NB4 (cell line): ENCODE measurements around the gene DIS3L2.

ENCODE experiments used
- DNase-seq: peaks from one replicate; pipeline ENCODE4 v3.0.0; 2010; ENCODE audit warnings: low read depth
- H3K4me3 ChIP-seq: one replicate; pipeline ENCODE4 v1.5.1; 2011; ENCODE audit warnings: mild to moderate bottlenecking, low read depth, low read length, moderate library complexity
- CTCF ChIP-seq: IDR thresholded peaks from one replicate; pipeline ENCODE4 v1.5.1; 2012; ENCODE audit warnings: low read depth, low read length
- MAX ChIP-seq: IDR thresholded peaks from 2 replicates; pipeline ENCODE4 v1.6.1; 2011; ENCODE audit warnings: low read depth, low read length
- MYC ChIP-seq: IDR thresholded peaks from 2 replicates; pipeline ENCODE4 v1.6.1; 2011; ENCODE audit warnings: low read depth, low read length
- POLR2A ChIP-seq: IDR thresholded peaks from 2 replicates; pipeline ENCODE4 v1.6.1; 2011; ENCODE audit warnings: mild to moderate bottlenecking; ENCODE audit not compliant: insufficient read length; ENCODE audit errors: extremely low read depth

DIS3L2 gene

DNA sequence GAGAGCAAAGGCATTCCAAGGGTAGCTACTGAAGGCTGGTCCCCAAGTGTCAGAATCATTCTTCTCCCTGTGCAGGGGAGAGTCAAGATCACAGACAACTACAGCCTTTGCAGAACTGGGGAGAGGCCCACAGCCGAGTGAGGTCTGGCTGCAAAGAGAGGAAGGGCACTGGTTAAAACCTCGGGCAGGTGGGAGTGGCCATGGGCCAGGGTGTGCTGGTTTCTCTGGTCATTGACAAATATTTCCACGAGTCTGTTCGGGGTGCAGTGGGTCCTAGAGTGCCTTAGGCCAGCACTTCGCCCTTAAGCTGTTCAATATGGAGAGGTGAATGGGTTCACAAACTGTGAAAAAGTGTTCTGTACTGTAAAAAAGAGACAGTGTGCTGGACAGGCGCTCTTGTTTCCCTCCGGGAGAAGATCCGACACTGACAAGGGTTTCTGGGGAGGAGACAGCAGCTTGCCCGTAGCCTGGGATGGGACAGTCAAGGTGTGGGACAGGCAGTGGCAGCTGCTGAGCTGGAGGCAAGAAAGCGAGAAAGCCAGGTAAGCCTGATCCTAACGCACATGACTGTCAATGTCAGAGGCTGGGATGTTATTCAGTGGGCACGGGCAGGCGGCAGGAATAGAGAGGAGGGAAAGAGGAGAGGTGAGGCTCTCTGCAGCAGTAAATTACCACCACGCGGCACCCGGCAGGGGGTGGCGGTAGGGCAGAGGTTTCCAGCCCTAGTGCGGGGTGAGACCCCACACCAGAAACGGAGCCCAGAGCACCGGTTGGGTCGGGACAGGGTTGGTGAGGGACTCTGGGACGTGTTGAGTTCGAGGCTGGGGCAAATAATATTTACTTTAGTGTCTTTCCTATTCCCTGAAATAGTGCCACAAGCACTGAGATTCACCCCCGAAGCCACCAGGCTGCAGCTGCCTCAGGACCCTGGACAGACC, 37.3 kb upstream of the DIS3L2 start:
- no peak for TF ChIP-seq POLR2A
- no peak for TF ChIP-seq MYC
- no peak for TF ChIP-seq CTCF
- TF ChIP-seq MAX: no peak
- no peak for DNase-seq
- no peak overlapping the region for H3K4me3 ChIP-seq

- H3K4me3 ChIP-seq: no peak overlapping the region
- TF ChIP-seq MAX (no peak), CTCF (peak; percentile 16)
- no peak for DNase-seq
Observed at GRCh38 chr2:231924889-231925275, 36.6 kb upstream of the DIS3L2 start.

- TF ChIP-seq CTCF: peak; percentile 73
- no peak for TF ChIP-seq MAX
Observed at GRCh38 chr2:231925303-231926179, 36.0 kb upstream of the DIS3L2 start.

DNA sequence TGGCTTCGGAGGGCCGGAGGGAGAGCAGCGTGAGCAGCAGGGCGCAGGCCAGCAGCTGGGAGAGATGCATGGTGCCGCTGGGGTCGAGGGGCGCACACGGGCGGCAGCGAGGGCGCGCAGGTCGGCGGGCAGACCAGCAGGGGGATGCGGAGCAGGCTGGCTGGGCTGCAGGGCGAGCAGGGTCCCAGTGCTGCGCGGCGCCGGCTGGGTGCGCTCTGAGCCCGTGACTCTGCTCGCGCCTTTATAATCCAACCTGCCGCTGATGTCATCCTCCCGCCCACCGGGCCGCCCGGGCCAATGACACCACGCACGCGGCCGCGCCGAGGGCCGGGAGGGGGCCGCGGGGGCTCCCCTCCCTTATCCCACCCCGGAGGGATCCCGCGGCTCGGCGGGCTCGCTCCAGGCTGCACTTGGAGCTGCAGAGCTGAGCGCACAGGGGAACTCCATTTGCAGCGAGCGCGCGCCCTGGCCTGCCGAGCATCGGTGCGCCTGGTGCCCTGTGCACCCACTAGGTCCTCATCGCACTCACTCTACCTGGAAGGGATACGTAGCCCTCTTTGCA, 35.3 kb upstream of the DIS3L2 start, which contains the start of gene NPPC:
TSS of gene NPPC (minus strand) at position 217 of the 562 bp plus-strand sequence. CDS start at position 70, 147 bp downstream.
- TF ChIP-seq CTCF (peak; percentile 24), MAX (no peak), POLR2A (no peak)
- H3K4me3 ChIP-seq: no peak within 1 kb of the TSS
- DNase-seq: peak; percentile 72

More at GRCh38 chr2:231925303-231926179, 36.0 kb upstream of the DIS3L2 start:
- peak; percentile 87 for DNase-seq
- no peak overlapping the region for H3K4me3 ChIP-seq

GRCh38 chr2:231926761-231927565, 34.5 kb upstream of the DIS3L2 start:
- no peak overlapping the region for H3K4me3 ChIP-seq
- TF ChIP-seq CTCF (no peak), POLR2A (no peak), MAX (no peak; the same call in 1 of the 2 replicates), MYC (no peak)
- DNase-seq: peak; percentile 62
